ENCODE results near the gene FOXP4. TPM values are rescaled to one million over a fixed set of nuclear protein-coding genes. Genes with fewer than 3 reads are reported as not detected.
A peak's percentile ranks its signal among the peaks of the same experiment; 100 is the strongest.

Gene FOXP4
- total RNA-seq, 1 donor from 2014 or later: 2.7 TPM

GRCh38 chr6:41502917-41503671 is 43.1 kb upstream of the FOXP4 start:
- Mint-ChIP-seq H3K9me3 (no peaks in the 10 kb centered on the region), H3K27me3 (ENCODE audit: insufficient read depth, low read depth) (peaks cover 42% of the 10 kb centered on the region), H3K36me3 (no peaks in the 10 kb centered on the region), H3K4me1 (peaks cover 41% of the 10 kb centered on the region), H3K4me3 (peak overlapping the region; percentile 75), H3K27ac (no peak overlapping the region)
- no peak for TF ChIP-seq CTCF (IDR thresholded peaks at IDR 0.05)
- no peak for TF ChIP-seq EZH2 (IDR thresholded peaks at IDR 0.05)
- TF ChIP-seq EZH2phosphoT487 (IDR thresholded peaks at IDR 0.05): no peak
- H3K27ac ChIP-seq: no peak overlapping the region
- H3K4me2 ChIP-seq: peak overlapping the region; percentile 80
- peak overlapping the region; percentile 43 for H3K4me3 ChIP-seq
- peaks cover 17% of the 10 kb centered on the region for H4K20me1 ChIP-seq (ENCODE audit: low read depth)
- no peaks in the 10 kb centered on the region for H3K79me2 ChIP-seq (ENCODE audit: low read depth)
- peaks cover 31% of the 10 kb centered on the region for H3K4me1 ChIP-seq
- peaks cover 39% of the 10 kb centered on the region for H3F3A ChIP-seq (ENCODE audit: low read depth)
- H2AFZ ChIP-seq (replicated peaks): peak overlapping the region; percentile 37
- H3K9me3 ChIP-seq (ENCODE audit: low read depth): no peaks in the 10 kb centered on the region
- H3K36me3 ChIP-seq: no peaks in the 10 kb centered on the region
- H3K27me3 ChIP-seq: peaks cover 92% of the 10 kb centered on the region
- peak; percentile 76 for DNase-seq (ENCODE audit: low spot score)
- H3K9ac ChIP-seq: no peak overlapping the region

- peak overlapping the region; percentile 80 for H3K4me2 ChIP-seq
- TF ChIP-seq CTCF (IDR thresholded peaks at IDR 0.05) (no peak), EZH2 (IDR thresholded peaks at IDR 0.05) (no peak), EZH2phosphoT487 (IDR thresholded peaks at IDR 0.05) (peak; percentile 22)
- DNase-seq (ENCODE audit: low spot score): peak; percentile 78
- H3K9ac ChIP-seq: no peak overlapping the region
- peaks cover 31% of the 10 kb centered on the region for H3K4me1 ChIP-seq
- H3K27me3 Mint-ChIP-seq (ENCODE audit: insufficient read depth, low read depth): peaks cover 42% of the 10 kb centered on the region
- no peak overlapping the region for H3K27ac Mint-ChIP-seq
- no peaks in the 10 kb centered on the region for H3K9me3 Mint-ChIP-seq
- H3K4me1 Mint-ChIP-seq: peaks cover 41% of the 10 kb centered on the region
- no peak overlapping the region for H3K27ac ChIP-seq
- no peaks in the 10 kb centered on the region for H3K36me3 Mint-ChIP-seq
- H3K36me3 ChIP-seq: no peaks in the 10 kb centered on the region
- no peaks in the 10 kb centered on the region for H3K79me2 ChIP-seq (ENCODE audit: low read depth)
- H3K4me3 Mint-ChIP-seq: peak overlapping the region; percentile 79
- peaks cover 17% of the 10 kb centered on the region for H4K20me1 ChIP-seq (ENCODE audit: low read depth)
- peak overlapping the region; percentile 43 for H3K4me3 ChIP-seq
- no peak overlapping the region for H2AFZ ChIP-seq (replicated peaks)
- peaks cover 93% of the 10 kb centered on the region for H3K27me3 ChIP-seq
- peaks cover 39% of the 10 kb centered on the region for H3F3A ChIP-seq (ENCODE audit: low read depth)
- no peaks in the 10 kb centered on the region for H3K9me3 ChIP-seq (ENCODE audit: low read depth)
Measured at GRCh38 chr6:41503827-41504465, 42.2 kb upstream of the FOXP4 start.

GRCh38 chr6:41504466-41505121 is 41.6 kb upstream of the FOXP4 start:
- H3K9me3 Mint-ChIP-seq: no peaks in the 10 kb centered on the region
- TF ChIP-seq EZH2phosphoT487 (IDR thresholded peaks at IDR 0.05) (peak; percentile 69), CTCF (IDR thresholded peaks at IDR 0.05) (no peak), EZH2 (IDR thresholded peaks at IDR 0.05) (peak; percentile 90)
- Histone ChIP-seq H3K4me3 (peak overlapping the region; percentile 43), H3K27ac (no peak overlapping the region), H3K9me3 (ENCODE audit: low read depth) (no peaks in the 10 kb centered on the region), H3K36me3 (no peaks in the 10 kb centered on the region), H4K20me1 (ENCODE audit: low read depth) (peaks cover 17% of the 10 kb centered on the region), H3F3A (ENCODE audit: low read depth) (peaks cover 39% of the 10 kb centered on the region), H2AFZ (replicated peaks) (no peak overlapping the region), H3K79me2 (ENCODE audit: low read depth) (no peaks in the 10 kb centered on the region), H3K9ac (no peak overlapping the region), H3K27me3 (peaks cover 93% of the 10 kb centered on the region), H3K4me1 (peaks cover 31% of the 10 kb centered on the region), H3K4me2 (peak overlapping the region; percentile 80)
- no peaks in the 10 kb centered on the region for H3K36me3 Mint-ChIP-seq
- no peak overlapping the region for H3K27ac Mint-ChIP-seq
- H3K27me3 Mint-ChIP-seq (ENCODE audit: insufficient read depth, low read depth): peaks cover 42% of the 10 kb centered on the region
- peak overlapping the region; percentile 79 for H3K4me3 Mint-ChIP-seq
- DNase-seq (ENCODE audit: low spot score): peak; percentile 54
- peaks cover 38% of the 10 kb centered on the region for H3K4me1 Mint-ChIP-seq

All from neural progenitor cell (in vitro differentiated cells).